Sigmoid colon (tissue), 4 donors: ENCODE results near the gene XIAP.

Experiments
- EP300 ChIP-seq, 4 donors: sonication (generic); formaldehyde crosslinking; IDR thresholded peaks; one replicate each; pipeline ENCODE4 v1.6.1; 2017; ENCODE audit warnings: antibody characterized with exemption in 4 of 4
- POLR2A ChIP-seq, 2 donors: fragments of 450-650 bp; IDR thresholded peaks; one replicate each; pipeline ENCODE4 v1.6.1; 2016; ENCODE audit warnings: antibody characterized with exemption in 2 of 2, mild to moderate bottlenecking in 2 of 2, moderate library complexity in 2 of 2
- POLR2AphosphoS5 ChIP-seq, 4 donors: sonication (generic); formaldehyde crosslinking; IDR thresholded peaks; one replicate each; pipeline ENCODE4 v1.6.1; 2017; ENCODE audit warnings: antibody characterized with exemption in 4 of 4
- TF ChIP-seq, protein P1 (sequence below), 4 experiments: fragments of 450-650 bp in 3 of 4; fragments of 200-600 bp in 1 of 4; IDR thresholded peaks; one replicate each; pipeline ENCODE4 v1.5.1; 2016 to 2019; ENCODE audit warnings: antibody characterized with exemption in 4 of 4, mild to moderate bottlenecking in 3 of 4, moderate library complexity in 2 of 4

- TF ChIP-seq, protein P1, sequence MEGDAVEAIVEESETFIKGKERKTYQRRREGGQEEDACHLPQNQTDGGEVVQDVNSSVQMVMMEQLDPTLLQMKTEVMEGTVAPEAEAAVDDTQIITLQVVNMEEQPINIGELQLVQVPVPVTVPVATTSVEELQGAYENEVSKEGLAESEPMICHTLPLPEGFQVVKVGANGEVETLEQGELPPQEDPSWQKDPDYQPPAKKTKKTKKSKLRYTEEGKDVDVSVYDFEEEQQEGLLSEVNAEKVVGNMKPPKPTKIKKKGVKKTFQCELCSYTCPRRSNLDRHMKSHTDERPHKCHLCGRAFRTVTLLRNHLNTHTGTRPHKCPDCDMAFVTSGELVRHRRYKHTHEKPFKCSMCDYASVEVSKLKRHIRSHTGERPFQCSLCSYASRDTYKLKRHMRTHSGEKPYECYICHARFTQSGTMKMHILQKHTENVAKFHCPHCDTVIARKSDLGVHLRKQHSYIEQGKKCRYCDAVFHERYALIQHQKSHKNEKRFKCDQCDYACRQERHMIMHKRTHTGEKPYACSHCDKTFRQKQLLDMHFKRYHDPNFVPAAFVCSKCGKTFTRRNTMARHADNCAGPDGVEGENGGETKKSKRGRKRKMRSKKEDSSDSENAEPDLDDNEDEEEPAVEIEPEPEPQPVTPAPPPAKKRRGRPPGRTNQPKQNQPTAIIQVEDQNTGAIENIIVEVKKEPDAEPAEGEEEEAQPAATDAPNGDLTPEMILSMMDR (IDR thresholded peaks at IDR 0.05): no peak
- TF ChIP-seq EP300 (IDR thresholded peaks at IDR 0.05) (no peak), POLR2AphosphoS5 (IDR thresholded peaks at IDR 0.05) (peak; percentile 71 to 81 (median 74)), POLR2A (IDR thresholded peaks at IDR 0.05) (peak; percentile 13 to 54)
Measured at GRCh38 chrX:123961268-123962005, 101.6 kb downstream of the XIAP start, which contains the start of gene STAG2.
